ENCODE data around the gene CHMP2A.

CHMP2A gene

DNA sequence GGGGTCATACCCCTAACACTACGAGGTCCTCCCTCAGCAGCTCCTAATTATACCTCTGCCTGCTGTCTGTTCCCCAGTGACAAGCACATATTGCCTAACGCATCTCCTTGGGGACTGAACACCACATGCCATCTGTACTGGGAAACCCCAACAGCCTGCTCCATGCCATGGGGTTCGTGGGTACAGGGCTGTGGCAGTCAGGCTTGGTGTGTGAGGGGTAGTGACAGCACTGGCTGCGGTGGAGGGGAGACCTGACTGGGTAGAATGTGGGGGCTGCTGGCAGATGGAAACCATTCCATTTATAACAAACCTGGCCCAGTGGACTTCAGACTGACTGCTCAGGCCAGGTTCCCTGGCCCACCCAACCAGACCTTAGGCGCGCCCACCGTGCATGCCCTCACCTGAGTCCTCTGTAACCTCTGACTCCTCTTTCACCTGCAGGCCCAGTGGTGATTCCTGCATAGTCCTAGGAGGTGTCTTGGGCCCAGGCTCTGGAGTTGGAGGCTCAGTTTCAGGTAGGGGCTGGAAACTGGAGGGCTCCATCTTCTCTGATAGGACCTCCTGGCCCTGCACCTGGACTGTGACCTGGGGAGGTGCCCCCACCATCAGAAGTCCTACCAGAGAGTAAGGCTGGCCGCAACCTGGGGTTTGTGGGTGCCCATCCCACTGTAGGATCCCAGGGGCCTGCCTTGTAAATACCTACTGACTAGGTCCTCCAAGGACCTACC lies 15.2 kb upstream of the CHMP2A start:
- no peak for DNase-seq

DNA sequence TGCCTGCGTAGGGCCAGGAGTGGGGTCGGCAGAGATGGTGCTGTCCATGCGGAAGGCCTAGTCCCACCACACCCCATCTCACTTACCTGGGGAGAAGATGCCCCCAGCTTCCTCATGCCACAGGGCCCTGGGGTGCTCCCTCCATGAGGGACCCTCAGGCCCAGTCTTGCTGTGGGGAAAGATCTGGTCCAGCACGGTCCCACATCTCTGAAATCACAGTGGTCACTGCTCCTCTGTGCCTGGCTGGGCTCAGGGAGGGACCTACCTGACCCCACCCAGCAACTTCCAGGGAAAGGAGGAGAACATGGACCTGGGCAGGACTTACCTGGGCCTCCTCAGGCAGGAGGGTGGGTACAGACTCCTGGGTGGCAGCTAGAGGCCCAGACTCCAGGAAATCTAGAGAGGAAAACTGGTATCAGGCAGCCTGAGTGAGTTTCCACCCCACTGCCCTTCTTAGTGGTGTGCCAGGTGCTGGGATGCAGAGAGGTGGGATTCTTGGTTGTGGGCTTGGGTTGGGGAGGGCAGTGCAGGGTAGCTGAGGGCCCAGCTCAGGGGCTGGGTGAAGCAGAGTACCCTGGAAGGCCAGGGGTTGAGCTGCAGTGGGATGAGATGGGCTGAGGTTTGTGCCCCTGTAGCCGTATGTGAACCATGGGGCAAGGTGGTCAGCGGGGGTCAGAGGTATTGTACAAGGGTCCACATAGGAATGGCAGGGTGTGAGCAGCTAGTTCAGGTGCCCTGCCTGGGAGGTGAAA lies 14.5 kb upstream of the CHMP2A start:
- no peak for DNase-seq

DNA sequence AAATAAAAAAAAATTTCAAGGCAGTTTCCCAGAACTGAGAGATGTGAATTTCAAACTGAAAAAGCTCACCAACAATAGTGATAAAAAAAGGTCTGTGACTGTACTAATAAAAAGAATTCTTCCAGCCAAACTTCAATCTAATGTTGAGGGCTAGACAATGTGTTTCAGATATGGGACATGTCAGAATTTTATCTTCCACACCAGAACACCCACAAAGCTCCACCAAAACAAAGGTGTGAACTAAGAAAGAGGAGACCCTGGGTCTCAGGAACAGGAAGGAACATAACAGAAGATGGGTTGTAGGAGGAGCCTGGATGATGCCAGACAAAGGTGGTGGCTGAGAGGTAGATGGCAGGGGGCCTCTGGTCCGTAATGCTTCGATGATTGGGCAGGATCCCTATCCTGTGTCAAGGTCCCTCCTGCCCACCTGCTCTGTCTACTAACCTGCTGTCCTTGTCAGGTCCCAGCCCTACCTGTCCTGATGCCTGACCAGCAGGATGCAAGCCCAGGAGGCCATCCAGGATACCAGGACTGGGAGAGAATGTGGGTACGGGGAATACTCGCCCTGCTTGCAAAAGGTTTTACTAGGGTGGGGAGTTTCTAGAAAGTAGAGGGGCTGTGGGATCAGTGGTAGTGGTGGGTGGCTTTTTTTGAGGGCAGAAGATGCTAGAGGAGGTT lies 13.7 kb upstream of the CHMP2A start:
- DNase-seq = no peak

DNA sequence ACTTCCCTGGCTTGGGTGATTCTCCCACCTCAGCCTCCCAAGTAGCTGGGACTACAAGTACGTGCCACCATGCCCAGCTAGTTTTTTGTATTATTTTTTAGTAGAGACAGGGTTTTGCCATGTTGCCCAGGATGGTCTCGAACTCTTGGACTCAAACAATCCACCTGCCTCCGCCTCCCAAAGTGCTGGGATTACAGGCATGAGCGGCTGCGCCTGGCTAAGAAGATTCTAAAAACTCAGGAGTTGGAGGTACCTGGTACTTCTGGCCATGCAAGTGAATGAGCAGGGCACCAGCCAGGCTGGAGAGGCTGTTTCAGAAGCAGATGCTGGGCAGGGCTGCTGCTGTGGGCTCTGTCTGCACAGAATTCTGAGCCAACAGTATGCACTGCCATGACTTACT lies 12.1 kb upstream of the CHMP2A start:
- DNase-seq = no peak

DNA sequence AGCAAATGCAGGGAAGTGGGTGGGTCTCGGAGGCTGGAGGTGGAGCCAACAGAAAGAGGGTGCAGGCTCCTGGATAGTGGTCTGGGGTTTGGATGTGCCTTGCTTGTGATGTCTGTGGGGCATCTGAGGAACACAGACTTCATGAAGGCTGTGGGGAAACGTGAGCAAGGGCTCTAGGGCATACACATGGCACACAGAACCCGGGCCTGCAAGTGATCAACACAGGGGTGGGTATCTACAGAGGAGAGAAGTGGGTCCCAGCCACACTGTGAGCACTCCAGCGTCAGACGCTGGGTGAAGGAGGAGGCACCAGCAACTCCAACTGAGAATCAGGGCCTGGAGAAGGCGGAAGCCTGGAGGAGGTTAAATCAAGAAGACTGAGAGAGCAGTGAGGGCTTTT lies 8.9 kb upstream of the CHMP2A start:
- no peak for DNase-seq

DNA sequence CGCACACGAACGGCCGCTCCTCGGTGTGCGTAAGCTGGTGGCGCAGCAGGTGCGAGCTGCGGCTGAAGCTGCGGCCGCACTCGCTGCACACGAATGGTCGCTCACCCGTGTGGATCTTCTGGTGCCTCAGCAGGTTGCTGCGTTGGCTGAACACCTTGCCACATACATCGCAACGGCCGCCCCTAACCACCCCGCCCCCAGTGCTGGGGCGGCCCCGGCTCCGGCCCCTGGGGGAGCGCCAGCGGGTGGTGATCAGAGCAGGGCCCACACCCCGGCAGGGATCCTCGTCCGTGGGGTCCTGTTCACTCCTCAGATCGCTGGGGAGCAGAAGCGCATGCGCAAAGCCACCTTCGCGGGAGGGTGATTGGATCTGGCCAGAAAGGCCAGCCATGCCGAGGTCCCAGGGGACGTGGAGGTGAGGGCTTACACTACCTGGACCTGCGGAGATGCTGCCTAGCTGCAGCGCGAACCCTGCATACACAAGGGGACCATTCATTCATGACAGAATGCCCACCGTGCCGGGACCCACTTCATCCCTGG lies 8.2 kb upstream of the CHMP2A start:
- no peak for DNase-seq

DNA sequence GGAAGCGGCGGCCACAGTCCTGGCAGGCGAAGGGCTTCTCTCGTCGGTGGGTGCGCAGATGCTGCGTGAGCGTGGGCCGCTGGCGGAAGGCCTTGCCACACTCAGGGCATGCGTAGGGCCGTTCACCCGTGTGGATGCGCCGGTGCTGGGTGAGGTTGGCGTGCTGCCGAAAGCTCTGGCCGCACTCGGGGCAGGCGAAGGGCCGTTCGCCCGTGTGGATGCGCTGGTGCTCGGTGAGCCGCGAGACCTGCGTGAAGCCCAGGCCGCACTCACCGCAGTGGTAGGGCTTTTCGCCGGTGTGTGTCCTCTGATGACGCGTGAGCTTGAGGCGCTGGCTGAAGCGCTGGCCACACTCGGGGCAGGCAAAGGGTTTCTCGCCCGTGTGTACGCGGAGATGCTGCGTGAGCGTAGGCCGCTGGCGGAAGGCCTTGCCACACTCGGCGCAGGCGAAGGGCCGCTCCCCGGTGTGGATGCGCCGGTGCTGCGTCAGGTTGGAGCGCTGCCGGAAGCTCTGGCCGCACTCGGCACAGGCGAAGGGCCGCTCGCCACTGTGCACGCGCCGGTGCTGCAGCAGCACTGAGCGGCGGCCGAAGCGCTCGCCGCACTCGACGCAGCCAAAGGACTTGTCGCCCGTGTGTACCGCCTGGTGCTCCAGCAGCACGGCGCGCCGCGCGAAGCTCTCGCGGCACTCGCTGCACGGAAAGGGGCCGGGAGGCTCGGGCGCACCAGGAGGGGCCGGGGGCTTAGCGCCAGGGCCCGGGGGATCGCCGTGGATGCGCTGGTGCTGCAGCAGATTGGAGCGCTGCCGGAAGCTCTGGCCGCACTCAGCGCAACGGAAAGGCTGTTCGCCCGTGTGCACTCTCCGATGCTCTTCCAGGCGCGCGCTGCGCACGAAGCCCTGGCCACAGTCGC lies 7.5 kb upstream of the CHMP2A start:
- no peak for DNase-seq

DNA sequence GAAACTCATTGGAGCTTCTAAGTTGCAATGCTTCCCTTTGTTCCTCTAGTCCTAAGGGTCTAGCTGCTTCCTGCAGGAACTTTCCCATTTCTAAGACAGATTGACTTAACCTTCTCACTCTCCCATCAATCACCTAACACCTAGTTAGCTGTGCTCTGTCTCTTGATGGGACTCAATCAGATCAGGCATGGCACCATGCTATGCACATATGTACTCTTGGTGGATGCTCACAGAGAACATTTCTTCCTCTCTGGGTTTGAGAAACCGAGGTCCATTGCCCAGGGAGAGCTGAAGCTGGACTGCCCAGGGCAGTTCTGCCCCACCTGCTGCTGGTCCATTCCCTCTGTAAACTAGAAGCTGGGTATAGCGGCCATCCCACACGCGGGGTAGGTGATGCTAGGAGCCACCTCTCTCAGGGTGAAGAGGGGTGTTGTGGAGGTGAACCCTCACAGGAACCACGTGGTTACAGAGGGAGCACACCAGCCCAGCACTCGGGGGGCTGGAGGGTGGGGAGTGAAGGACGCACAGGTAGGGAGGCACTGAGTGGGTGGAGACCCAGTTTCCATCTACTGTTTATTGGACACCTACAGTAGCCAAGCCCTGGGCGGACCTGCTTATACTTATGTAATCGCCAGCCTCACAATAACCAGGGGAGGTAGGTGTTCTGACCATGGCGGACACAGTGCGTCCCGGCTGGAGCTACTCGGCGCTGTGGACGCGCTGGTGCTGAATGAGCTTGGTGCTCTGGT lies 6.6 kb upstream of the CHMP2A start:
- DNase-seq = no peak

DNA sequence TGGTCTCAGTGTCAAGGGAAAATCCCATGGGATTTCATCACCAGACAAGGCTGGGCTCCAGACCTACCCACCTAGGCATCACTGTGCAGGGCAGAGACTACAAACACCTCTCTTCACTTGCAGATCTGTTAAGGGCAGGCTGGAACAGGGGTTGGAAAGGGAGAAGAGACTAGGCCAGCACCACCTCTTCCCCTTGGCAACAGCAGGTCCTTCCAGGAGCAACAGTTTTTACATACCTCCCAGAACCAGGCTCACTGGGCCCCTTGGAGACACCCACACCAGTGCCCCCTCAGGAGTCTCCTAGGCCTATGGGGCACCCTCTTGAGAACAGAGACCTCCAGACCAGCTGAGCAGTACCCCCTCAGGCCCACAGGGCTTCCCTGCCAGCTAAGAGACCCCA lies 6.0 kb upstream of the CHMP2A start:
- no peak for DNase-seq

DNA sequence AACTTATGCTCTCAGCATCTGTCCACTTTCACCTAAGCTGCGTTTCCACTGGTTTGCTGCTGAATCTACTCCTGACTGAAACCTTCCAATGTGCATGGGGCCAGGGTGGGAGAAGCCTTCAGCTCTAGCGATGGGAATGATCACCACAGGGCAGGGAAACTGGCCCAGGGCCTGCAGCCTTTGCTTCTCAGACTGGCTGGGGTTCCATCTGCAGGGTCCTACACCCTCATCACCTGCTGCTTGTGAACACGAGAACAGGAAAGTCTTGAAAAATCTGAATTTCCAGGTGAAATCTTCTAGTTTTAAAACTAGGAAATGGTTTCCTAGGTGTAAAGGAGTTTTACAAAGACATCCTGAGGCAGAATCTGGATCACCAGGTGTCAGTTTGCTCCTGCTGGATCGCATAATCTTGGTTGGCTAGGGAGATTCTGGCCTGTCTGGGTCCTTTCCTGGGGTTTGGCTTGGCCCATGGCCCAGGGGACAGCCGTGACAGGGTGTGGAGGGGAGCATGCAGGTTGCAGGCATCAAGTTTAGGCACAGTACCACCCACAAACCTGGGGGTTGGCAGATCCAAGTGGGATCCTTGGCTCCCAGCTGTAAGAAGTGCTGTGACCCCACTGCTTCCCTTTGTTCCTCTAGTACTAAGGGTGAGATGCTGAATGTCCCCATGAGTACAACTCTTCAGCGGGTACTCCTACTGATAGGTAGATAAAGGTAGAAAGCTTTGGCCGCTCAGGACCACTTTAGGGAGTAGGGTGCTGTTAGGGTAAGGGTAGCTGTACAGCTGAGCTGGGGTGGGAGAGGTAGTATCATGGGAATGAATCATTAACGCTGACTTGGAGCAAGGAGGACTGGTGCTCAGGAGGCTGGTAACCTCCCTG lies 5.3 kb upstream of the CHMP2A start:
- DNase-seq = no peak

DNA sequence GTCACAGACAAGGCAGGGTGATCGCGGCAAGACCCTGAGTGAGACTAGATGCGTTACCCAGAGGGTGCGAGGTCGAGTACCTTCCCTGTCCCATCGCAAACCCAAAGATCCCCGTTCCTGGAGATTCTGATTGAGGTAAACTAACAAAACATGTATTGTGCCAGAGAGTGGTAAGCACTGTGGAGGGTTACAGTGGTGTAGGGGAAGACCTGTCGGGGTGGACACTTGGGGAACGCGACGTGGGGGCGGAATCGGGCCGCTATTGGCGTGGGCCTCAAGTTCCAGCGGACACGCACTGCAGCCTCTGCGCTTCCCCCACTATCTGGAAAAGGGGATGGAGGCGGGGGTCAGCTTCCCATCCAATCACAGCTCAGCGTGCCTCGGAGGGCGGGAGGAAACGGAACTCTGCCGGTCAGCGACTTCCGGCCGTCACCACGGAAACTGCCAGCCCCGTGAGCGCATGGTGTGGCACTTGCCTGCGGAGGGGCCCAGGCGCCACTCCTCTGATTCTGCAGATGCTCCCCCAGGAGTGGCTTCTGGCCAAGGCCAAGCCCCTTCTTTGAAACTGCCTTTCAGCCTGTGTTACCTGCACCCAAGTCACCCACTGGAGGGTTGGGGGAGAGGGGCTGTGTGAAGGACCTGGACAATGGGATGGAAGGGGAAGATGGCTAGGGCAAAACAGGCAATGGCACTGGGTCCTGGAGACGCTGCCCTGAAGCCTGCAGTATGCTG lies 4.5 kb upstream of the CHMP2A start:
- no peak for DNase-seq

DNA sequence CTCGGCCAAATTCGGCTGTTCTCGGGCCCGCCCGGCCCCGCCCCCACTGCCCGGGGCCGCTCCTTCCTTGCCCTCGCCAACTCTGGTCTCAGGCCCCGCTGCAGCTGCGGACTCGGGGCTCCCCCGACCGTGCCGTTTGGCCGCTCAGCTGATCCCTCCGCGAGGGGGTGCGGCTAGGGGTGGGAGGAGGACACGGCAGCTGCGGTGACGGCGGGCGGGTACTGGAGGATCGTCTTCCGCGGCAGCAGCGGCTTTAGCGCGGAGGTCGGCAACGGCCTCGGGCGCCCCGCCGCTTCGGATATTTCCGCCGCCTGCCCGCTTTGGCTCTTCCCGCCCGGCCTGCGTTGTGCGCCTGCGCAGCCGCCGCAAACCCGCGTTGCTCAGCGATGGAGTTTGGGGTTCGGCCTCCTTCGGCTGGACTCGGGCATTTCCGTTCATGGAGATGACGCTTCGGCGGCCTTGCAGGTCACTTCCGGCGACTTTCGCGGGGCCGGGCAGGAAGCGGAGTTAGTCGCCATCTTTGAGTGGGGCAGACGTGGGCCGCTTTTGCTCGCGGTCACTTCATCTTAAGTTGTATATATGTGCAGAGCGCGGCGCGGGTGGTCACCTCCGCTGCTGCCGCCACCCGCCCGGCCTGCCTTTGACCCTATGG lies 3.8 kb upstream of the CHMP2A start:
- DNase-seq = no peak

DNA sequence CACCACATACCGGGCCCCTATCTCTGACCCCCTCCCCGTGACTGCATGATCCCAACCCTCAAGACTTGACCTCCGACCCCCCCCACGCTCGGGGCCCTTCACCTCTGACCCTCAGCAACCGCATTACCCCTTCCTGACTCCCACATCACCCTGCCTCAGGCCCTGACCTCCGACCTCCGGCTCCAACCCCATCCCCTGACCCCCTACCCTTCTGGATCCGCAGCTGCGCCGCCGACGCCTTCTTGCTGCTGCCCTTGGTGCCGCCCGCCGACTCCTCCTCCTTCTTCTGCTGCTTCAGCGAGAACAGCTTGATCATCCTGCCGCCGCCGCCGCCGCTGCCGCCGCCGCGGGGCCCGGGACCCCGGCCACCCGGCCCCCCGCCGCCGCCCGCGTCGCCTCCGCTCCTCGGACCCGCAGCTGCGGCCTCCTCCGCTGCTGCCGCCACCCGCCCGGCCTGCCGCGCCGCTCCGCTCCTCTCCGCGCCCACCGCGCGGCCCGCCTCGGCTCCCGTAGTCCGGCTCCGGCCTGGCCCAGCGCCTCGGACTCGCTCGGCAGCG lies 3.2 kb upstream of the CHMP2A start, which contains the start of gene UBE2M:
UBE2M (minus strand) TSS at position 546 of the 557 bp plus-strand sequence; CDS start at position 316, 230 bp downstream.
- no peak for DNase-seq

DNA sequence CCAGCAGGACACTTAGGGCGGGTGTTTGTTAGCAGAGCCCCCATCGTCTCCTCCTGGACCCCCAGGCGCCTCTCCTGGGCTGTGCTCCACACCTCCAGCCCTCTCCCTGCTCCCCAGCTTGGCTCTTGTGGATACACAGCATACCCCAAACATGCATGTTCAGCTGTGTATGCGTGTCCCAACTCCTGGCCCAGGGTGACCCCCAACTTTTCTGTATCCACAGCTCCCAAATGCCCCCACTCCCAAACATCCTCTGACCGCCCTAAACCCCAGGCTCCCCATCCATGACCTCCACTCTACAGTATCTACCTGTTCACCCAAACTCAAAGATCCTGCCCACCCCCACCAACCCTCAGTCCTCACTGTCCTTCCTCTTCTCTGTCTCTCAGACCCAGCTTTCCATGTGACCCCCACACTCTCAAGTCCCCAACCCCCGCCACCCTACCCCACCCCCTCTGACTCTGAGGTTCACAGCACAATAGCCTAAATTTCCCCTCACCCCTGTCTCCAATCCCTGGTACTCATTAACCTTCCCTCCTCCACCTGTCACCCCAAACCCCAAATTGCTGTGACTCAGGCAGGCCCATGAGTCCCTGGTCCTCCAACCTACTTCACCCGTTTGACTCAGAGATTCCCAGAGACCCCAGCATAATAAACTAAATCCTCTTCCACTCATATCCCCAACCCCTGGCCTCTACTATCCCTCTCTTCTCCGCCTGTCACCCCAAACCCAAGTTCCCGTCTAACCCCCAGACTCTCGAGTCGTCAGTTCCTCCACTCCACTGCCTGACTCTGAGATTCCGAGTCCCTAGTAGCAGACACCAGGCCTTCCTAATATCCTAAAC lies 2.5 kb upstream of the CHMP2A start:
- DNase-seq = no peak

DNA sequence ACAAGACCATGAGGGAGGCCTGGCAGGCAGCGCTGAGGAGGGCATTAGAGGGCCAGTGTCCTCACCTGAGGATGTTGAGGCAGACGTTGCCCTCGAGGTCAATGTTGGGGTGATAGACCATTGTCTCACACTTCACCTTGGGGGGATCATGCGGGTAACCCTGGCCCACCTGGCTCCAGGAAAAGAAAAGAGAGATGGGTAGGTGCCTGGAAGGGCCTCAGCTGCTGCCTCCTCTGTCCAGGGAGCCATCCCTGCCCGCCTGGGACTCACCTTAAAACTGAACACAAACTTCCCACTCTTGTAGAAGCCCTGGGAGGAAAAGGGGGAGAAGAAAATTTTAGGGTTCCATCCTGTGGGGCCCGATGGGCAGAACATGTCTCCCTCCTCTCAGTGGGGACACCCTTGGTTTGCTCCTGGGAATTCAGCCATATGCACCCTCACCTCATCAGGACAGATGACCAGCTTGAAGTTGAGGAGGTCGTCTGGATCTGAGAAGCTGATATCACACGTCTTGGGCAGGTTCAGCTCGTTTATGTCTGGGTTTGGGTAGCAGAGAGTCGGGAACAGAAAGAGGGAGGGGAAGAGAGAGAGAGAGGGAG lies 1.8 kb upstream of the CHMP2A start:
- no peak for DNase-seq

DNA sequence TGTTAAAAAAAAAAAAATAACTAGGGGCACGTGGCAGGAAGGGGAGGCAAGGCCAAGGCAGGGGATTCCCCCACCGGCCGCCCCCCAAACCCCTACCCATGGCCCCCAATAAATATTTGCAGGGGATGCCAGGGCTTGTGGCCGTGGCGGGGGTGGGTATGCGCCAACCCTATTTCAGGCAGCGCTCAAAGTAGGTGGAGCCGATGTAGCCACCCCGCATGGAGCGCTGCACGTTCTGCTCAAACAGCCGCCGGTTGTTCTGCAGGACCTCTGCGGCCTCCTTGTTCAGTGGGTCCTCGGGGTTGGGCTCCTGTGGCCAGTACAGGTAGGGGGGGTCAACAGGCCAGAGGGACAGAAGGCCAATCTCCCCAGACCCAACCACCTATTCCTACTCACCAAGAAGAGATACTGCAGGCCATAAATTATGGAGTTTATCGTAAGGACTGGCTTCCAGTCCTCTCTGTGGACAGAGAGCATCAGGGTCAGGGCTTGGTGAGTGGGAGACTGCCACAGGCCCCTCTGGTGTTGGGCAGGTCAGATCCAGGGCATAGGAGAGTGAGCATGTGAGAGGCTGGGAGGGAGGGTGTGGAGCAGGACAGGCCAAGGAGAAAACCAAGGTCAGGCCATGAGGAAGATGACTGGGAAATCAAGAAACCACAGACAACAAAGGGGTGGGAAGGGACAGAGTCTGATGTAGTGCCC lies 1.2 kb upstream of the CHMP2A start:
- DNase-seq = no peak

DNA sequence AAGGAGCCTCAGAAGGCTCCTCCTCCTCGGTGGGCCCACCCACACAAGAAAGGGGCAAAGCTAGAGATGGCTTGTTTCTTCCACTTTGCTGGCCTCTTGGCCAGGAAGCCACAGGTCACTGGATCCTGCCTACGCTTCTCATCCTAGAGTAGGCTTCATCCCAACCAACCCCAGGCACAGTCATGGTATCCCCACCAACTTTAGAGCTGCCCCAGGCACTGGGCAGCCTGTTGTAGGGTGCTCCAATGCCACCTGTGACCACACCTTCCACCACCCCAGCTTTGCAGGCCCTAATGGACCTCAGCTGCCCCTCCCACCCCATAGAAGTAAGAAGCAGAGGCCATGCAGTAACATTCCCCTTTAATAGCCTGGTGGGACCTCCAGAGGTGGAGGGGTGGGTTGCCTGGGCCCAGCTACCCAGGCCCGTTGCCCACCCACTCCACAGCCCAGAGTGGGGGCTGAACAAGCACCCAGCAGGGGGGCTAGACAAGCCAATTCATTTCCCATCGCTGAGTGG lies 522 bp upstream of the CHMP2A start:
- DNase-seq = no peak

Measured in NCI-H2171 treated with DMSO at 0.1 percent for 48 hours (cell line).